ENCODE results near the gene PFDN1.

The PFDN1 gene

DNA sequence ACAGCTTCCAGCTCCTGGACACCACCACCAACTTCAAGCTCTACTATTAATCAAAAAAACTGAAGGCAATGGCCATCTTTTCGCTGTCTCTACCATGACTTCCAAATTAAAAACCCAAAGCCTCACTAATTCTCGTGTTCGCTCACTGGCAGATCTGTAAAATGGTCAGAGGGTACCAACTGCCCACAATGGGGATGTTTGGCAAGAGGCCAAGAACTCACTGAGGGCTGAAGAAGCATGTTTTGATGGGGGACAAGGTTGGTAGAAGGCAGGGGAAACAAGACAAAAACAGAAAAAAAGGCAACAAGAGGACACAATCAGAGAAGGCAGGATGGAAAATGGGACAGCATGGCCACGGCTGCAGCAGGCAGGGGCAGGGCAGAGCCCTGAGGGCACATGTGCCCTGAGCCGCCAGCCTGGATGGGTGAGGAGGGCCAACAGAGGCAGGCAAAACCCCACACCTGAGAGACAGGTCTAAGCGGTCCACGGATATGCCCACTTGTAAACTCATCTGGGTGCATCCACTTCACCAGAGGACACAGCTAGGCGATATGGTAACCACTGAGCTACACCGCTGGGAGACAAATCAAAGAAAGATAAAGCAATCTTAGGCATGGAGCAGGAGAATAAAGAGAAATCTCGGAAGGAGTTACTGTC, 50.3 kb downstream of the PFDN1 start:
- TF ChIP-seq, protein P1, sequence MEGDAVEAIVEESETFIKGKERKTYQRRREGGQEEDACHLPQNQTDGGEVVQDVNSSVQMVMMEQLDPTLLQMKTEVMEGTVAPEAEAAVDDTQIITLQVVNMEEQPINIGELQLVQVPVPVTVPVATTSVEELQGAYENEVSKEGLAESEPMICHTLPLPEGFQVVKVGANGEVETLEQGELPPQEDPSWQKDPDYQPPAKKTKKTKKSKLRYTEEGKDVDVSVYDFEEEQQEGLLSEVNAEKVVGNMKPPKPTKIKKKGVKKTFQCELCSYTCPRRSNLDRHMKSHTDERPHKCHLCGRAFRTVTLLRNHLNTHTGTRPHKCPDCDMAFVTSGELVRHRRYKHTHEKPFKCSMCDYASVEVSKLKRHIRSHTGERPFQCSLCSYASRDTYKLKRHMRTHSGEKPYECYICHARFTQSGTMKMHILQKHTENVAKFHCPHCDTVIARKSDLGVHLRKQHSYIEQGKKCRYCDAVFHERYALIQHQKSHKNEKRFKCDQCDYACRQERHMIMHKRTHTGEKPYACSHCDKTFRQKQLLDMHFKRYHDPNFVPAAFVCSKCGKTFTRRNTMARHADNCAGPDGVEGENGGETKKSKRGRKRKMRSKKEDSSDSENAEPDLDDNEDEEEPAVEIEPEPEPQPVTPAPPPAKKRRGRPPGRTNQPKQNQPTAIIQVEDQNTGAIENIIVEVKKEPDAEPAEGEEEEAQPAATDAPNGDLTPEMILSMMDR (IDR thresholded peaks at IDR 0.05), result no peak
- Histone ChIP-seq H3K79me2 (peaks cover 27% of the 10 kb centered on the region), H3K4me1 (no peaks in the 10 kb centered on the region)

DNA sequence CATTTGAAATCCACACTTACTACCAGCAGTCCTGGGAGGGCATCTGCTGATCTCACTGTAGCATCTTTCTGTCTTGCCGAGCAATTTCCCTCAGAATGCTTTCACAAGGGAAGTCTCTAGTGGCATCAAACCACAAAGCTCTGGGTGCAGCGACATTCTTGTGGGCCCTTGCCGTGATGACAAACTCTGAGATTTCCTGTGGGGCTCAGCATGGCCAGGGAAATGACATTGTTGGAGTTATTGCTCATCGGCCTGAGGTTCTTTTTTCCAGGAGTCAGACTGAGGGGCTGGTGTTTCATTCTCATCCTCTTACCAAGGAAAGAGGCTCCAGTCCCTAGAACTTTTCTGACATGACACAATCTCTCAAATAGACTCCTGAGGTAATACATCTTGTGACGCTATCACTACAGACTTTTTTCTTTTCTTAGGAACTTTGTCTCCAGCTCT, 51.4 kb downstream of the PFDN1 start:
- Histone ChIP-seq H3K4me1 (no peaks in the 10 kb centered on the region), H2AFZ (no peak overlapping the region), H3K27ac (no peak overlapping the region), H3K9ac (no peak overlapping the region), H3K4me3 (ENCODE audit: low read depth, low read length) (no peak overlapping the region), H3K36me3 (ENCODE audit: control insufficient read depth, insufficient read depth, low read length) (no peaks in the 10 kb centered on the region), H3K9me3 (ENCODE audit: control insufficient read depth, low read length) (no peaks in the 10 kb centered on the region), H3K27me3 (ENCODE audit: control insufficient read depth, insufficient read depth, low read length) (no peaks in the 10 kb centered on the region), H3K79me2 (peaks cover 21% of the 10 kb centered on the region), H3K4me2 (ENCODE audit: low read length) (no peak overlapping the region)
- TF ChIP-seq, protein P1 (IDR thresholded peaks at IDR 0.05), result no peak

More for the DNA sequence above, 50.3 kb downstream of the PFDN1 start:
- H3K27me3 ChIP-seq (ENCODE audit: control insufficient read depth, insufficient read depth, low read length), result no peaks in the 10 kb centered on the region
- H3K27ac ChIP-seq, result no peak overlapping the region
- no peak overlapping the region for H3K9ac ChIP-seq
- no peaks in the 10 kb centered on the region for H3K36me3 ChIP-seq (ENCODE audit: control insufficient read depth, insufficient read depth, low read length)
- H3K9me3 ChIP-seq (ENCODE audit: control insufficient read depth, low read length), result no peaks in the 10 kb centered on the region
- H3K4me2 ChIP-seq (ENCODE audit: low read length), result no peak overlapping the region
- H3K4me3 ChIP-seq (ENCODE audit: low read depth, low read length), result no peak overlapping the region
- H2AFZ ChIP-seq, result no peak overlapping the region

DNA sequence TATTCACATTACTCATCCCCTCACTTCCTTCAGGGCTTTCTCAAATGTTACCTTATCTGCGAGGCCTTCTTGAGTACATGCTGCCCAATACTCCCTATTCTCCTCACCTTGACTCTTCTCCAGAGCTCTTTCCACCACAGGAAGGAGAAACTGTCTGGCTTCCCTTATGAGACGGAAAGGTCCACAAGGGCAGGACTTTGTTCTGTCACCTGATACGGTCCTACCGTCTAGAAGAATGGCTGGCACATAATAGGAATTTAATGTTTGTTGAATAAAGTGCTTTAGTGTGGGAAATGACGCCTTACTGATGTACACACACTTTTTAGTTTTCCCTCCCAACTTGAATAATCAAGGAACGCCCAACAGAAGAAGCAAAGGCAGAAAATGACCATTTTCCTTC, 52.5 kb downstream of the PFDN1 start:
- Histone ChIP-seq H3K4me2 (ENCODE audit: low read length) (no peak overlapping the region), H3K79me2 (peaks cover 13% of the 10 kb centered on the region), H3K36me3 (ENCODE audit: control insufficient read depth, insufficient read depth, low read length) (no peaks in the 10 kb centered on the region), H3K27ac (no peak overlapping the region), H3K9ac (no peak overlapping the region), H2AFZ (no peak overlapping the region), H3K27me3 (ENCODE audit: control insufficient read depth, insufficient read depth, low read length) (no peaks in the 10 kb centered on the region), H3K9me3 (ENCODE audit: control insufficient read depth, low read length) (no peaks in the 10 kb centered on the region), H3K4me3 (ENCODE audit: low read depth, low read length) (no peak overlapping the region), H3K4me1 (no peaks in the 10 kb centered on the region)
- TF ChIP-seq, protein P1 (IDR thresholded peaks at IDR 0.05), result no peak

DNA sequence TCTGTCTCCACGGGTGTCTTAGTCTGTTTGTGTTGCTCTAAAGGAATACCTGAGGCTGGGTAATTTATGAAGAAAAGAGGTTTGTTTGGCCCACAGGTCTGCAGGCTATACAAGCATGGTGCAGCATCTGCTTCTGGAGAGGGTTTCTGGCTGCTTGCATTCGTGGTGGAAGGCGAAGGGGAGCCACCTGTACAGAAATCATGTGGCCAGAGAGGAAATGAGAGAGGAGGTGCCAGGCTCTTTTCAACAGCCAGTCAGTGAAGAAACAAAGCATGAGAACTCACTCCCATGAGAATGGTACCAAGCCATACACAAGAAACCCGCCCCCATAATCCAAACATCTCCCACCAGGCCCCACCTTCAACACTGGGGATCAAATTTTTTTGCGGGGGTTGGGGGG, 53.4 kb downstream of the PFDN1 start:
- H2AFZ ChIP-seq, result no peak overlapping the region
- no peak overlapping the region for H3K27ac ChIP-seq
- H3K4me1 ChIP-seq, result peaks cover 5% of the 10 kb centered on the region
- H3K4me2 ChIP-seq (ENCODE audit: low read length), result no peak overlapping the region
- TF ChIP-seq, protein P1 (IDR thresholded peaks at IDR 0.05), result no peak
- no peaks in the 10 kb centered on the region for H3K27me3 ChIP-seq (ENCODE audit: control insufficient read depth, insufficient read depth, low read length)
- H3K4me3 ChIP-seq (ENCODE audit: low read depth, low read length), result no peak overlapping the region
- peaks cover 10% of the 10 kb centered on the region for H3K79me2 ChIP-seq
- H3K9ac ChIP-seq, result no peak overlapping the region
- H3K36me3 ChIP-seq (ENCODE audit: control insufficient read depth, insufficient read depth, low read length), result no peaks in the 10 kb centered on the region
- no peaks in the 10 kb centered on the region for H3K9me3 ChIP-seq (ENCODE audit: control insufficient read depth, low read length)

DNA sequence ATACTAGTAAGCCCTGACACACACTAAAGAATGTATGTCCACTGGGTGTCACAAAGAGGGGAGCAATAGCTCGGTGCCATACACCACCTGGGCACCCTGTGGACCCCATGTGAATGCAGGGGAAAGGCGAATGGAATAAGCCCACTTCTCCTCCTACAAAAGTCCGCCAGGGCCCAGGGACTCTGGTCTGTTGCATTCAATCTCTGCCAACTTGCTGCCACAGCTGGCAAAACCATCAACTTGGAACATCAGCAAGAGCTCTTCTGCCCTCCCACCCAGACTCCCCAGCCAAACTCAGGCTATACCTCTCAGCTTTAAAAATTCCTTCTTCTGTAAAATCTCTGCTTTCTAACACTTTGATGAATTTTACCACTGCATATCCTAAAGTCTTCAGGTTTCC, 54.5 kb downstream of the PFDN1 start:
- H3K4me3 ChIP-seq (ENCODE audit: low read depth, low read length), result no peak overlapping the region
- no peak overlapping the region for H3K4me2 ChIP-seq (ENCODE audit: low read length)
- H3K9ac ChIP-seq, result no peak overlapping the region
- peaks cover 8% of the 10 kb centered on the region for H3K79me2 ChIP-seq
- TF ChIP-seq, protein P1 (IDR thresholded peaks at IDR 0.05), result no peak
- H3K36me3 ChIP-seq (ENCODE audit: control insufficient read depth, insufficient read depth, low read length), result no peaks in the 10 kb centered on the region
- no peaks in the 10 kb centered on the region for H3K27me3 ChIP-seq (ENCODE audit: control insufficient read depth, insufficient read depth, low read length)
- H2AFZ ChIP-seq, result no peak overlapping the region
- H3K9me3 ChIP-seq (ENCODE audit: control insufficient read depth, low read length), result no peaks in the 10 kb centered on the region
- no peak overlapping the region for H3K27ac ChIP-seq
- peaks cover 5% of the 10 kb centered on the region for H3K4me1 ChIP-seq

All from parathyroid adenoma (tissue), 2 donors.